Loucy (cell line): ENCODE measurements around the gene GLRX5.
A peak's percentile ranks its signal among the peaks of the same experiment; 100 is the strongest.

Experiments
- H2AFZ ChIP-seq: fragments of 200-600 bp; sonication (generic); 2 replicates; pipeline ENCODE4 v1.6.0; 2016; ENCODE audit warnings: antibody characterized with exemption, mild to moderate bottlenecking, low read length, moderate library complexity
- H3F3A ChIP-seq: fragments of 200-600 bp; 2 replicates; pipeline ENCODE4 v1.6.0; 2016; ENCODE audit warnings: antibody characterized with exemption, low read depth, mild to moderate bottlenecking
- H3K27me3 ChIP-seq: fragments of 200-600 bp; sonication (generic); 2 replicates; pipeline ENCODE4 v1.6.1; 2014; ENCODE audit warnings: low read length, mild to moderate bottlenecking; ENCODE audit not compliant: insufficient read depth, poor library complexity, severe bottlenecking
- H3K36me3 ChIP-seq: fragments of 200-600 bp; sonication (generic); 2 replicates; pipeline ENCODE4 v1.6.1; 2016; ENCODE audit warnings: low read length; ENCODE audit not compliant: insufficient read depth
- H3K4me1 ChIP-seq: fragments of 200-600 bp; sonication (generic); 2 replicates; pipeline ENCODE4 v1.5.1; 2014; ENCODE audit warnings: low read length, mild to moderate bottlenecking; ENCODE audit not compliant: insufficient read depth, poor library complexity, severe bottlenecking
- H3K4me2 ChIP-seq: fragments of 200-600 bp; sonication (generic); 2 replicates; pipeline ENCODE4 v1.6.0; 2014; ENCODE audit warnings: antibody characterized with exemption, low read length, low read depth, mild to moderate bottlenecking; ENCODE audit not compliant: poor library complexity, severe bottlenecking
- H3K4me3 ChIP-seq: fragments of 200-600 bp; sonication (generic); 2 replicates; pipeline ENCODE4 v1.5.1; 2014; ENCODE audit warnings: low read length, mild to moderate bottlenecking, mixed read lengths; ENCODE audit not compliant: poor library complexity, severe bottlenecking
- H3K79me2 ChIP-seq: fragments of 200-600 bp; sonication (generic); 2 replicates; pipeline ENCODE4 v1.6.1; 2014; ENCODE audit warnings: low read length; ENCODE audit not compliant: insufficient read depth
- H3K9ac ChIP-seq: fragments of 200-600 bp; sonication (generic); 2 replicates; pipeline ENCODE4 v1.6.0; 2014; ENCODE audit warnings: mild to moderate bottlenecking, low read depth, low read length, moderate library complexity; ENCODE audit not compliant: poor library complexity, severe bottlenecking
- H3K9me2 ChIP-seq: fragments of 200-600 bp; sonication (generic); replicated peaks from 2 replicates; pipeline ENCODE4 v1.6.1; 2016; ENCODE audit warnings: low read depth, low read length, mixed read lengths
- H3K9me3 ChIP-seq: fragments of 200-600 bp; sonication (generic); 2 replicates; pipeline ENCODE4 v1.6.1; 2014; ENCODE audit warnings: mild to moderate bottlenecking, antibody characterized with exemption, low read length, low read depth; ENCODE audit not compliant: insufficient read depth
- H4K20me1 ChIP-seq: fragments of 200-600 bp; sonication (generic); 2 replicates; pipeline ENCODE4 v1.6.0; 2014; ENCODE audit warnings: antibody characterized with exemption, low read length, mild to moderate bottlenecking; ENCODE audit not compliant: insufficient read depth, poor library complexity, severe bottlenecking
- EZH2phosphoT487 ChIP-seq: fragments of 200-600 bp; IDR thresholded peaks from 2 replicates; pipeline ENCODE4 v1.6.1; 2018; ENCODE audit warnings: antibody characterized with exemption, mild to moderate bottlenecking, moderate library complexity, borderline replicate concordance
- TF ChIP-seq, protein P1 (sequence below): fragments of 200-600 bp; sonication (generic); conservative IDR thresholded peaks from 2 replicates; pipeline ENCODE4 v1.5.1; 2014; ENCODE audit warnings: mild to moderate bottlenecking, antibody characterized with exemption, low read length

Gene GLRX5

DNA sequence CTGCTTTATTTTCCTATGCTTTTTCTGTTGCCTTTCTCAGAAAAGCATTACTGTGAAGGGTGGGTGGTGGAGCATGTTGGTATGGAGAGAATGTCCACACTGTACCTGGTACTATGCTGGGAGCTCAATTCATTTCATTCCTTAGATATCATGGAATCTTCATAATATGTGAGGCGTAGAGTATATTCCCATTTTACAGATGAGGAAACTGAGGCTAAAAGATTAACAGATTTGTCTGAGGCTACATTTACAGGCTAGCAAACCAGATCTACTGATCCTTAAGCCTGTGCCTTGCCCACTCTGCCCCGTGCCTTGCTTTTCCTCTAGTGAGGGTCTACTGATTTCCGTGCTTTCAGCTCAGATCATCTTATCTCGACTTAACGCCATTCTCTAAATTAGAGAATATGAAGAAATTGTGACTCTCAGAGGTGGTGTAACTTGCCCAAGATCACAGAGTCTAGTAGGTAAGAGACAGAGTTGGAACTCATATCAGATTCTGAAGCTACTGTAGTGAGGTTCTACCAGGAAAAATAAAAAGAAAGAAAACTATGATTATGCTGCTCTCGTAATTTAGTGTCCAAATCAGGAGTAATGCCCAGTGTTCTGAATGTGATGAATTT is 5.5 kb downstream of the GLRX5 start:
- Histone ChIP-seq H3K4me3 (peak overlapping the region; percentile 45), H3K9ac (peak overlapping the region; percentile 25), H3K9me2 (no peaks in the 10 kb centered on the region), H2AFZ (no peak overlapping the region), H3F3A (no peaks in the 10 kb centered on the region), H3K27me3 (no peaks in the 10 kb centered on the region), H3K4me2 (peak overlapping the region; percentile 52), H3K9me3 (no peaks in the 10 kb centered on the region), H4K20me1 (peaks cover 74% of the 10 kb centered on the region), H3K79me2 (peaks cover 97% of the 10 kb centered on the region), H3K4me1 (peaks cover 67% of the 10 kb centered on the region), H3K36me3 (peaks cover 16% of the 10 kb centered on the region; the same call in 1 of the 2 replicates)
- TF ChIP-seq, protein P1, sequence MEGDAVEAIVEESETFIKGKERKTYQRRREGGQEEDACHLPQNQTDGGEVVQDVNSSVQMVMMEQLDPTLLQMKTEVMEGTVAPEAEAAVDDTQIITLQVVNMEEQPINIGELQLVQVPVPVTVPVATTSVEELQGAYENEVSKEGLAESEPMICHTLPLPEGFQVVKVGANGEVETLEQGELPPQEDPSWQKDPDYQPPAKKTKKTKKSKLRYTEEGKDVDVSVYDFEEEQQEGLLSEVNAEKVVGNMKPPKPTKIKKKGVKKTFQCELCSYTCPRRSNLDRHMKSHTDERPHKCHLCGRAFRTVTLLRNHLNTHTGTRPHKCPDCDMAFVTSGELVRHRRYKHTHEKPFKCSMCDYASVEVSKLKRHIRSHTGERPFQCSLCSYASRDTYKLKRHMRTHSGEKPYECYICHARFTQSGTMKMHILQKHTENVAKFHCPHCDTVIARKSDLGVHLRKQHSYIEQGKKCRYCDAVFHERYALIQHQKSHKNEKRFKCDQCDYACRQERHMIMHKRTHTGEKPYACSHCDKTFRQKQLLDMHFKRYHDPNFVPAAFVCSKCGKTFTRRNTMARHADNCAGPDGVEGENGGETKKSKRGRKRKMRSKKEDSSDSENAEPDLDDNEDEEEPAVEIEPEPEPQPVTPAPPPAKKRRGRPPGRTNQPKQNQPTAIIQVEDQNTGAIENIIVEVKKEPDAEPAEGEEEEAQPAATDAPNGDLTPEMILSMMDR = no peak
- TF ChIP-seq EZH2phosphoT487 = no peak

DNA sequence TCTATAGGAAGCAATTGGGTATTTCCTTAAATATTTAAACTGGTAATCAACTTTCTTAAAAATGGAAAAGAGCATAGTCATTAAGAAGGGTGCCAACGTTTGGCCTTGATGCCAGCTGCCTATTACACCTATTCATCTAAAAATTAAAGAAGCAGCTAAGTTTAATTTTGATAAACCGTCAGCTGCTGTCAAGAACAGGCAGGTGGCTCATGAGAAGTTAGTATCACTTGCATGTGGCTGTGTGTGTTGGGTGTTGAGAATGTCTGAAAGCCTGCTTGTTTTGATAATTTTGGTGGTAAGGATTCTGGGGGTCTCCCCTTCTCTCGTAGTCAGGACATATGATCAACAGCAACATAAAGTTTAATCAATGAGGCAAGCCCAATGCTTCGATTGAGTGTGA is 6.5 kb downstream of the GLRX5 start:
- peaks cover 61% of the 10 kb centered on the region for H3K4me1 ChIP-seq
- no peak overlapping the region for H2AFZ ChIP-seq
- no peaks in the 10 kb centered on the region for H3F3A ChIP-seq
- no peaks in the 10 kb centered on the region for H3K9me3 ChIP-seq
- peaks cover 87% of the 10 kb centered on the region for H3K79me2 ChIP-seq
- peaks cover 26% of the 10 kb centered on the region; the same call in 1 of the 2 replicates for H3K36me3 ChIP-seq
- H3K4me2 ChIP-seq = peak overlapping the region; percentile 52
- H3K9ac ChIP-seq = peak overlapping the region; percentile 25
- peak overlapping the region; percentile 45 for H3K4me3 ChIP-seq
- H4K20me1 ChIP-seq = peaks cover 64% of the 10 kb centered on the region
- H3K9me2 ChIP-seq = no peaks in the 10 kb centered on the region
- TF ChIP-seq, protein P1 = no peak
- TF ChIP-seq EZH2phosphoT487 = no peak
- H3K27me3 ChIP-seq = no peaks in the 10 kb centered on the region

DNA sequence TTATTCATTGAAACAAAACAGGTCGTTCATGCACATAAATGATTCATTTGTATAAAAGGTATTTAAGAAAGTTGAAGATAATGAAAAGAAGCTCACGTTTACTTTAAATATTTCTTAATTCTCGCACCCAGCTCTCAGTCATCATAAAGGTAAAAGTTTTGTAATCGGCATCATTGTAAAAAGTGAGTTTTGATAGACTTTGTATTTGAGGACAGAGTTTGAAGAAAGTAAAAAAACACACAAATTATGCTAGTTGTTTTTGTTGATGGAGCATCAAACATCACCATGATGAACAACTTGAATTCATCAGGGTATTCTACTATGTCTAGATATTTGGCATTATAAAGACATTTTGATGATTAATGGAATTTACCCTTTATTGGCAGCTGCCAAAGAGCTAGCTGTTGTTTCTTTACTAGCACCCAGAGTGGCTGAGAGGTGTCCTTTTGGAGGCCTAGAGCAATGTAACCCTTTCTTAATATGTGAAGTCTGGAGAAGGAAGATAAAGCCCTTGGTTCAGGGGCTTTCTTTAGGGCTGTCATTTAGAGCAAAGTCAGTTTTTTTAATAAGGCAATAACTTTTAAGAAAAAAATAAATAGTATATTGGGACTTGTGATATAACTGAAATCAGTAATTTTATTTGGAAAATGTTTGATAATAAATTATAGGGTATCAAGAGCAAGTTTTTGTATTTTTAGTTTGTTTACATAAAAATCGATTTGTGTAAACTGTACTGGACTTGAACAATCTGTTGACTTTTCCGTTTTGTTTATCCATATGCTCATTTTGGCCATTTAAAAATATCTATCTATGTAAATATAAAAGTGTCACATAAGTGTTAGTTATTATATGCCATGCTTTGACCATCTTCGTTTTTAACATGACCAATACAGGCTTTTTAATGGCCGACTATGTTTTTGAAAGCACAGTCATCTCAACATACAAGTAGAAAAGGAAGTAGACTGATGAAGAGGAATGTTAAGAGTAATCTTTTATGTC is 7.4 kb downstream of the GLRX5 start:
- no peaks in the 10 kb centered on the region for H3K9me3 ChIP-seq
- no peaks in the 10 kb centered on the region for H3F3A ChIP-seq
- H2AFZ ChIP-seq = no peak overlapping the region
- H3K4me3 ChIP-seq = peak overlapping the region; percentile 45
- H3K4me1 ChIP-seq = peaks cover 52% of the 10 kb centered on the region
- peaks cover 35% of the 10 kb centered on the region; the same call in 1 of the 2 replicates for H3K36me3 ChIP-seq
- TF ChIP-seq EZH2phosphoT487 = no peak
- TF ChIP-seq, protein P1 = no peak
- peak overlapping the region; percentile 25 for H3K9ac ChIP-seq
- H3K9me2 ChIP-seq = no peaks in the 10 kb centered on the region
- peaks cover 78% of the 10 kb centered on the region for H3K79me2 ChIP-seq
- no peaks in the 10 kb centered on the region for H3K27me3 ChIP-seq
- H4K20me1 ChIP-seq = peaks cover 57% of the 10 kb centered on the region
- H3K4me2 ChIP-seq = peak overlapping the region; percentile 52
